Measurements from ENCODE around the gene TNIK. TPM values are rescaled to one million over a fixed set of nuclear protein-coding genes. Genes with fewer than 3 reads are reported as not detected.
A peak's percentile ranks its signal among the peaks of the same experiment; 100 is the strongest.

TNIK gene
- total and polyA plus RNA-seq, 2 of the 4 experiments (the other 2 are of a cell fraction): 3.4 to 6.3 TPM

GRCh38 chr3:171260899-171261298, 199.3 kb downstream of the TNIK start:
- Histone ChIP-seq H3K4me2 (ENCODE audit: low read depth, low read length) (no peak overlapping the region), H2BK120ac (ENCODE audit: low read depth, low read length) (no peak overlapping the region), H3K4ac (ENCODE audit: low read depth, low read length) (no peak overlapping the region), H3K27me3 (ENCODE audit: control insufficient read depth, insufficient read depth, low read length) (no peaks in the 10 kb centered on the region; the same call in 1 of the 2 replicates), H3K79me1 (ENCODE audit: low read depth in 1 of 2, low read length in 2 of 2) (no peaks in the 10 kb centered on the region; a peak in 1 of 4 replicates), H2BK15ac (ENCODE audit: low read depth, low read length) (no peak overlapping the region), H2AK5ac (ENCODE audit: low read depth, low read length) (peak overlapping the region; percentile 20; the same call in 1 of the 2 replicates), H3K56ac (ENCODE audit: extremely low read depth, insufficient read depth, low read length) (no peak overlapping the region), H3K4me1 (ENCODE audit: control insufficient read depth, insufficient read depth, low read length) (peaks cover 8% of the 10 kb centered on the region), H3K9me1 (ENCODE audit: insufficient read depth, low read length) (no peaks in the 10 kb centered on the region), H2BK20ac (ENCODE audit: low read depth, low read length) (no peak overlapping the region), H2AFZ (replicated peaks; ENCODE audit: low read length, poor library complexity) (no peak overlapping the region), H4K5ac (ENCODE audit: low read depth, low read length) (no peak overlapping the region), H2AK9ac (replicated peaks; ENCODE audit: low read depth, low read length, poor library complexity) (no peak overlapping the region), H2BK5ac (ENCODE audit: low read depth, low read length, poor library complexity, severe bottlenecking) (no peak overlapping the region), H3K9ac (ENCODE audit: low read depth, low read length) (no peak overlapping the region), H3K18ac (ENCODE audit: low read depth, low read length) (no peak overlapping the region), H3K23ac (ENCODE audit: low read depth, low read length) (no peak overlapping the region), H4K20me1 (ENCODE audit: insufficient read depth, low read length) (no peaks in the 10 kb centered on the region), H3K4me3 (ENCODE audit: insufficient read depth, low read depth, low read length) (no peak overlapping the region), H3K14ac (replicated peaks; ENCODE audit: low read depth, low read length) (no peak overlapping the region), H3K9me3 (ENCODE audit: control insufficient read depth, insufficient read depth, low read length) (no peaks in the 10 kb centered on the region), H4K91ac (ENCODE audit: insufficient read depth, low read depth, low read length) (no peak overlapping the region), H3K36me3 (ENCODE audit: control insufficient read depth, insufficient read depth, low read length) (no peaks in the 10 kb centered on the region), H4K8ac (ENCODE audit: low read depth in 2 of 2, low read length in 2 of 2) (no peak overlapping the region), H3K27ac (ENCODE audit: insufficient read depth, low read length) (no peak overlapping the region)
- TF ChIP-seq ELK1 (IDR thresholded peaks at IDR 0.05; ENCODE audit: borderline replicate concordance, low read depth, low read length): no peak
- TF ChIP-seq RAD21 (IDR thresholded peaks at IDR 0.05; ENCODE audit: low read length): no peak
- no peak for TF ChIP-seq NFE2L2 (IDR thresholded peaks at IDR 0.05; ENCODE audit: low read depth, low read length)
- TF ChIP-seq MAFK (IDR thresholded peaks at IDR 0.05; ENCODE audit: low read depth, low read length): no peak
- TF ChIP-seq BHLHE40 (IDR thresholded peaks at IDR 0.05; ENCODE audit: low read depth, low read length): no peak
- no peak for TF ChIP-seq USF2 (IDR thresholded peaks at IDR 0.05; ENCODE audit: low read depth, low read length)
- TF ChIP-seq CEBPB (IDR thresholded peaks at IDR 0.05; ENCODE audit: low read depth, low read length): no peak
- no peak for ATAC-seq (ENCODE audit: low read depth)
- ChIA-PET POLR2A (ENCODE audit: unreplicated experiment) (no interaction called here), CTCF (no interaction called here)
- intact Hi-C loops (cut with micrococcal nuclease) (no loop called here), in situ Hi-C loops (cut with MboI; ENCODE audit: low sequenced_read_pairs) (no loop called here), dilution Hi-C loops (cut with HindIII; ENCODE audit: low sequenced_read_pairs, unreplicated experiment) (no loop called here)
- WGBS, 2 experiments (ENCODE audit: extremely low coverage in 2 of 2, insufficient read length in 1 of 2): no CpG with 5 or more reads among the region's 3 CpGs
- no TSS peak for BruUV-seq (replicated peaks)
- DNase-seq: no peak

All from IMR-90 (cell line).